ENCODE measurements around the gene CCDC188.

- TF ChIP-seq CTCF (conservative IDR thresholded peaks at IDR 0.05 in 1 of 2, IDR thresholded peaks at IDR 0.05 in 1 of 2; ENCODE audit: extremely low read depth in 1 of 2, insufficient read depth in 1 of 2, low read depth in 1 of 2, low read length in 2 of 2): no peak
- no peak for TF ChIP-seq EZH2 (IDR thresholded peaks at IDR 0.05; ENCODE audit: borderline replicate concordance, low read length)
Observed at GRCh38 chr22:20172141-20172613, 21.3 kb upstream of the CCDC188 start.

Data from mammary epithelial cell (primary cell).